ENCODE results near the gene FLRT3. TPM values are rescaled to one million over a fixed set of nuclear protein-coding genes. Genes with fewer than 3 reads are reported as not detected.

FLRT3 gene
- total RNA-seq, 1 donor from 2014 or later: not detected

- Mint-ChIP-seq H3K27ac (no peak overlapping the region), H3K36me3 (ENCODE audit: low read depth) (no peaks in the 10 kb centered on the region), H3K27me3 (ENCODE audit: low read depth) (no peaks in the 10 kb centered on the region), H3K4me1 (ENCODE audit: low read depth) (no peaks in the 10 kb centered on the region), H3K9me3 (peaks cover 20% of the 10 kb centered on the region), H3K4me3 (ENCODE audit: low read depth) (no peak overlapping the region)
- no peak for DNase-seq (ENCODE audit: low spot score)
- intact Hi-C loops (cut with micrococcal nuclease): no loop called here
These were observed 6.2 kb upstream of the FLRT3 start for GRCh38 chr20:14343491-14344065.

- no peak overlapping the region for H3K4me3 Mint-ChIP-seq (ENCODE audit: low read depth)
- no peak overlapping the region for H3K27ac Mint-ChIP-seq
- DNase-seq (ENCODE audit: low spot score): no peak
- H3K4me1 Mint-ChIP-seq (ENCODE audit: low read depth): no peaks in the 10 kb centered on the region
- intact Hi-C loops (cut with micrococcal nuclease): no loop called here
- H3K36me3 Mint-ChIP-seq (ENCODE audit: low read depth): no peaks in the 10 kb centered on the region
- H3K9me3 Mint-ChIP-seq: peaks cover 20% of the 10 kb centered on the region
- no peaks in the 10 kb centered on the region for H3K27me3 Mint-ChIP-seq (ENCODE audit: low read depth)
These were observed 5.5 kb upstream of the FLRT3 start for GRCh38 chr20:14342918-14343317.

GRCh38 chr20:14341801-14342200 is 4.4 kb upstream of the FLRT3 start:
- intact Hi-C loops (cut with micrococcal nuclease): no loop called here
- no peak overlapping the region for H3K27ac Mint-ChIP-seq
- no peaks in the 10 kb centered on the region for H3K36me3 Mint-ChIP-seq (ENCODE audit: low read depth)

GRCh38 chr20:14336686-14337085 is 726 bp downstream of the FLRT3 start:
- H3K4me3 Mint-ChIP-seq (ENCODE audit: low read depth): no peak overlapping the region
- H3K9me3 Mint-ChIP-seq: no peaks in the 10 kb centered on the region
- intact Hi-C loops (cut with micrococcal nuclease): no loop called here
- H3K36me3 Mint-ChIP-seq (ENCODE audit: low read depth): no peaks in the 10 kb centered on the region
- H3K27me3 Mint-ChIP-seq (ENCODE audit: low read depth): no peaks in the 10 kb centered on the region
- no peak for DNase-seq (ENCODE audit: low spot score)
- no peaks in the 10 kb centered on the region for H3K4me1 Mint-ChIP-seq (ENCODE audit: low read depth)
- no peak overlapping the region for H3K27ac Mint-ChIP-seq

More at GRCh38 chr20:14341801-14342200, 4.4 kb upstream of the FLRT3 start:
- Mint-ChIP-seq H3K4me3 (ENCODE audit: low read depth) (no peak overlapping the region), H3K9me3 (peaks cover 15% of the 10 kb centered on the region), H3K27me3 (ENCODE audit: low read depth) (no peaks in the 10 kb centered on the region), H3K4me1 (ENCODE audit: low read depth) (no peaks in the 10 kb centered on the region)
- no peak for DNase-seq (ENCODE audit: low spot score)

GRCh38 chr20:14335052-14335451 is 2.4 kb downstream of the FLRT3 start:
- H3K4me1 Mint-ChIP-seq (ENCODE audit: low read depth): no peaks in the 10 kb centered on the region
- peaks cover 2% of the 10 kb centered on the region for H3K9me3 Mint-ChIP-seq
- intact Hi-C loops (cut with micrococcal nuclease): no loop called here
- H3K27ac Mint-ChIP-seq: no peak overlapping the region
- H3K27me3 Mint-ChIP-seq (ENCODE audit: low read depth): no peaks in the 10 kb centered on the region
- no peak for DNase-seq (ENCODE audit: low spot score)
- no peaks in the 10 kb centered on the region for H3K36me3 Mint-ChIP-seq (ENCODE audit: low read depth)
- no peak overlapping the region for H3K4me3 Mint-ChIP-seq (ENCODE audit: low read depth)

- H3K4me1 Mint-ChIP-seq (ENCODE audit: low read depth): no peaks in the 10 kb centered on the region
- DNase-seq (ENCODE audit: low spot score): no peak
- H3K36me3 Mint-ChIP-seq (ENCODE audit: low read depth): no peaks in the 10 kb centered on the region
- H3K27me3 Mint-ChIP-seq (ENCODE audit: low read depth): no peaks in the 10 kb centered on the region
- peaks cover 4% of the 10 kb centered on the region for H3K9me3 Mint-ChIP-seq
- no peak overlapping the region for H3K27ac Mint-ChIP-seq
- H3K4me3 Mint-ChIP-seq (ENCODE audit: low read depth): no peak overlapping the region
- intact Hi-C loops (cut with micrococcal nuclease): no loop called here
These were observed 3.0 kb downstream of the FLRT3 start for GRCh38 chr20:14334306-14334930.

- intact Hi-C loops (cut with micrococcal nuclease): no loop called here
- H3K9me3 Mint-ChIP-seq: peaks cover 4% of the 10 kb centered on the region
- no peaks in the 10 kb centered on the region for H3K27me3 Mint-ChIP-seq (ENCODE audit: low read depth)
- H3K4me3 Mint-ChIP-seq (ENCODE audit: low read depth): no peak overlapping the region
- H3K27ac Mint-ChIP-seq: no peak overlapping the region
- no peak for DNase-seq (ENCODE audit: low spot score)
- H3K4me1 Mint-ChIP-seq (ENCODE audit: low read depth): no peaks in the 10 kb centered on the region
- H3K36me3 Mint-ChIP-seq (ENCODE audit: low read depth): no peaks in the 10 kb centered on the region
These were observed 3.7 kb downstream of the FLRT3 start for GRCh38 chr20:14333721-14334120.

GRCh38 chr20:14332866-14333265 is 4.5 kb downstream of the FLRT3 start:
- Mint-ChIP-seq H3K36me3 (ENCODE audit: low read depth) (no peaks in the 10 kb centered on the region), H3K27me3 (ENCODE audit: low read depth) (no peaks in the 10 kb centered on the region), H3K4me1 (ENCODE audit: low read depth) (no peaks in the 10 kb centered on the region), H3K27ac (no peak overlapping the region), H3K9me3 (peaks cover 4% of the 10 kb centered on the region), H3K4me3 (ENCODE audit: low read depth) (no peak overlapping the region)
- intact Hi-C loops (cut with micrococcal nuclease): no loop called here
- DNase-seq (ENCODE audit: low spot score): no peak

- no peaks in the 10 kb centered on the region for H3K36me3 Mint-ChIP-seq (ENCODE audit: low read depth)
- H3K27me3 Mint-ChIP-seq (ENCODE audit: low read depth): no peaks in the 10 kb centered on the region
- peaks cover 4% of the 10 kb centered on the region for H3K9me3 Mint-ChIP-seq
These were observed 5.8 kb downstream of the FLRT3 start for GRCh38 chr20:14331646-14332045.

GRCh38 chr20:14319704-14320103 is 17.7 kb downstream of the FLRT3 start:
- Mint-ChIP-seq H3K27ac (no peak overlapping the region), H3K4me3 (ENCODE audit: low read depth) (no peak overlapping the region), H3K9me3 (peaks cover 29% of the 10 kb centered on the region), H3K27me3 (ENCODE audit: low read depth) (no peaks in the 10 kb centered on the region), H3K4me1 (ENCODE audit: low read depth) (no peaks in the 10 kb centered on the region), H3K36me3 (ENCODE audit: low read depth) (no peaks in the 10 kb centered on the region)
- intact Hi-C loops (cut with micrococcal nuclease): no loop called here
- no peak for DNase-seq (ENCODE audit: low spot score)

More at GRCh38 chr20:14331646-14332045, 5.8 kb downstream of the FLRT3 start:
- Mint-ChIP-seq H3K4me1 (ENCODE audit: low read depth) (no peaks in the 10 kb centered on the region), H3K27ac (no peak overlapping the region), H3K4me3 (ENCODE audit: low read depth) (no peak overlapping the region)
- no peak for DNase-seq (ENCODE audit: low spot score)
- intact Hi-C loops (cut with micrococcal nuclease): no loop called here

GRCh38 chr20:14313341-14314020 is 23.9 kb downstream of the FLRT3 start:
- H3K27me3 Mint-ChIP-seq (ENCODE audit: low read depth): no peaks in the 10 kb centered on the region
- H3K27ac Mint-ChIP-seq: no peak overlapping the region
- no peak overlapping the region for H3K4me3 Mint-ChIP-seq (ENCODE audit: low read depth)
- H3K9me3 Mint-ChIP-seq: peaks cover 17% of the 10 kb centered on the region
- H3K36me3 Mint-ChIP-seq (ENCODE audit: low read depth): no peaks in the 10 kb centered on the region
- DNase-seq (ENCODE audit: low spot score): no peak
- intact Hi-C loops (cut with micrococcal nuclease): no loop called here
- H3K4me1 Mint-ChIP-seq (ENCODE audit: low read depth): no peaks in the 10 kb centered on the region

GRCh38 chr20:14312001-14312400 is 25.4 kb downstream of the FLRT3 start:
- Mint-ChIP-seq H3K4me1 (ENCODE audit: low read depth) (no peaks in the 10 kb centered on the region), H3K27me3 (ENCODE audit: low read depth) (no peaks in the 10 kb centered on the region), H3K36me3 (ENCODE audit: low read depth) (no peaks in the 10 kb centered on the region), H3K9me3 (peaks cover 16% of the 10 kb centered on the region), H3K27ac (no peak overlapping the region), H3K4me3 (ENCODE audit: low read depth) (no peak overlapping the region)
- intact Hi-C loops (cut with micrococcal nuclease): no loop called here
- no peak for DNase-seq (ENCODE audit: low spot score)

- no peak for DNase-seq (ENCODE audit: low spot score)
- no peaks in the 10 kb centered on the region for H3K4me1 Mint-ChIP-seq (ENCODE audit: low read depth)
- no peak overlapping the region for H3K4me3 Mint-ChIP-seq (ENCODE audit: low read depth)
- H3K36me3 Mint-ChIP-seq (ENCODE audit: low read depth): no peaks in the 10 kb centered on the region
- peaks cover 11% of the 10 kb centered on the region for H3K9me3 Mint-ChIP-seq
- no peaks in the 10 kb centered on the region for H3K27me3 Mint-ChIP-seq (ENCODE audit: low read depth)
- no peak overlapping the region for H3K27ac Mint-ChIP-seq
- intact Hi-C loops (cut with micrococcal nuclease): no loop called here
These were observed 26.3 kb downstream of the FLRT3 start for GRCh38 chr20:14310977-14311627.
